HepG2 (cell line): ENCODE measurements around the gene TET2. TPM values are rescaled to one million over a fixed set of nuclear protein-coding genes. Genes with fewer than 3 reads are reported as not detected.

Source experiments
- ATAC-seq: fragments of 200-7000 bp; cut with Tn5 transposase; 3 replicates; pipeline ENCODE4 v1.9.1; 2020; ENCODE audit warnings: mild to moderate bottlenecking, moderate library complexity
- BruUV-seq: library from RNA; stranded (reverse); fragments of 400-500 nt; replicated peaks from 2 replicates; lab custom pipeline; 2021; lab: Mats Ljungman, UMichigan
- CTCF ChIA-PET: fragments of 300-600 bp; formaldehyde crosslinking; extraction: SDS; loops from one replicate; lab custom pipeline; 2021; ENCODE audit warnings: low total read pairs, inconsistent platforms, low intra/inter-chr PET ratio; lab: Yijun Ruan, JAX
- POLR2A ChIA-PET: fragments of 350-600 bp; sonication (Branson Sonifier 250); formaldehyde crosslinking; loops from one replicate; lab custom pipeline; 2020; ENCODE audit warnings: antibody characterized with exemption, inconsistent platforms; lab: Yijun Ruan, JAX
- DNase-seq: peaks from one replicate; pipeline ENCODE4 v3.0.0-alpha.2; 2015; ENCODE audit warnings: low spot score
- FAIRE-seq: peaks from 3 replicates; lab custom pipeline; 2011; peaks lifted over from hg19 to GRCh38; lab: Jason Lieb, UNC
- H2AFZ ChIP-seq: one replicate; pipeline ENCODE4 v1.6.1; 2011; ENCODE audit warnings: low read length, inconsistent platforms
- H3K27ac ChIP-seq: fragments of 300-600 bp; 3 replicates; pipeline ENCODE4 v1.8.0; 2011; ENCODE audit warnings: mixed run types, mild to moderate bottlenecking, mixed read lengths, low read length, inconsistent platforms; ENCODE audit not compliant: insufficient read depth; ENCODE audit errors: extremely low read length
- H3K27me3 ChIP-seq, 2 experiments: fragments of 200-600 bp in 1 of 2; 2 replicates in 1 of 2; 3 replicates in 1 of 2; pipeline versions ENCODE4 v1.6.0 to v1.8.0; 2011; ENCODE audit warnings: low read length in 2 of 2, mild to moderate bottlenecking in 2 of 2, moderate library complexity in 2 of 2, inconsistent platforms in 1 of 2; ENCODE audit not compliant: insufficient read depth in 2 of 2, control insufficient read depth in 1 of 2
- H3K36me3 ChIP-seq, 2 experiments: fragments of 200-600 bp in 1 of 2; replicated peaks in 1 of 2; 2 replicates in 1 of 2; 3 replicates in 1 of 2; pipeline versions ENCODE4 v1.5.1 to v1.8.0; 2011; ENCODE audit warnings: low read length in 2 of 2, inconsistent platforms in 1 of 2; ENCODE audit not compliant: insufficient read depth in 2 of 2, control insufficient read depth in 1 of 2
- H3K4me1 ChIP-seq: 2 replicates; pipeline ENCODE4 v1.5.1; 2012; ENCODE audit warnings: low read length, inconsistent platforms; ENCODE audit not compliant: insufficient read depth
- H3K4me2 ChIP-seq: 2 replicates; pipeline ENCODE4 v1.6.0; 2011; ENCODE audit warnings: low read depth, low read length, inconsistent platforms
- H3K4me3 ChIP-seq, 3 experiments: fragments of 200-600 bp in 1 of 3; sonication (generic), shearing (Covaris generic) in 1 of 3; replicated peaks in 1 of 3; 2 replicates each; pipeline ENCODE4 v1.5.1; 2011 to 2016; ENCODE audit warnings: low read length in 3 of 3, inconsistent platforms in 2 of 3, low read depth in 2 of 3, mild to moderate bottlenecking in 2 of 3, control low read depth in 1 of 3, mixed read lengths in 1 of 3; ENCODE audit not compliant: insufficient read depth in 1 of 3
- H3K79me2 ChIP-seq: one replicate; pipeline ENCODE4 v1.6.1; 2011; ENCODE audit warnings: low read length, inconsistent platforms; ENCODE audit not compliant: insufficient read depth
- H3K9ac ChIP-seq: 2 replicates; pipeline ENCODE4 v1.6.0; 2011; ENCODE audit warnings: mild to moderate bottlenecking, low read depth, low read length, inconsistent platforms; ENCODE audit not compliant: insufficient read depth
- H3K9me3 ChIP-seq: 2 replicates; pipeline ENCODE4 v1.5.1; 2012; ENCODE audit warnings: mild to moderate bottlenecking, low read length
- H4K20me1 ChIP-seq: 2 replicates; pipeline ENCODE4 v1.6.0; 2011; ENCODE audit warnings: inconsistent platforms, mild to moderate bottlenecking, low read length, moderate library complexity; ENCODE audit not compliant: insufficient read depth
- ATF7-NPFF ChIP-seq: sonication (generic); formaldehyde crosslinking; IDR thresholded peaks from 2 replicates; pipeline ENCODE4 v1.8.1; 2023; ENCODE audit warnings: mild to moderate bottlenecking, low read depth, missing genetic modification reagents, moderate library complexity
- CENPX ChIP-seq: sonication (generic); formaldehyde crosslinking; IDR thresholded peaks from 2 replicates; pipeline ENCODE4 v1.9.0; 2021; ENCODE audit warnings: mild to moderate bottlenecking, missing genetic modification reagents, moderate library complexity
- DDIT3 ChIP-seq: sonication (generic); formaldehyde crosslinking; IDR thresholded peaks from 2 replicates; pipeline ENCODE4 v1.4.0; 2020; ENCODE audit warnings: mild to moderate bottlenecking, missing genetic modification reagents
- GTF2F1 ChIP-seq: fragments of 150-350 bp; IDR thresholded peaks from 2 replicates; pipeline ENCODE4 v1.6.1; 2014; ENCODE audit warnings: low read length
- KDM6A ChIP-seq: IDR thresholded peaks from 2 replicates; pipeline ENCODE4 v1.6.1; 2016; ENCODE audit warnings: low read depth
- MTERF4 ChIP-seq: sonication (generic); formaldehyde crosslinking; IDR thresholded peaks from 2 replicates; pipeline ENCODE4 v1.8.0; 2023; ENCODE audit warnings: mild to moderate bottlenecking, missing genetic modification reagents
- MXI1 ChIP-seq: IDR thresholded peaks from 3 replicates; pipeline ENCODE4 v1.6.1; 2012; ENCODE audit warnings: low read depth, low read length, inconsistent platforms, borderline replicate concordance
- NFKB2 ChIP-seq: sonication (generic); formaldehyde crosslinking; IDR thresholded peaks from 2 replicates; pipeline ENCODE4 v1.4.0; 2020; ENCODE audit warnings: missing genetic modification reagents, borderline replicate concordance
- NR1H2 ChIP-seq: sonication (generic); formaldehyde crosslinking; IDR thresholded peaks from 2 replicates; pipeline ENCODE4 v1.8.1; 2022; ENCODE audit warnings: low read depth, missing genetic modification reagents, borderline replicate concordance
- POLR2A ChIP-seq, 2 experiments: IDR thresholded peaks; 2 replicates each; pipeline ENCODE4 v1.6.1; 2011; ENCODE audit warnings: low read depth in 2 of 2, low read length in 2 of 2, mild to moderate bottlenecking in 1 of 2, moderate library complexity in 1 of 2; ENCODE audit not compliant: insufficient read depth in 1 of 2
- RBM22 ChIP-seq: fragments of 200-400 bp; formaldehyde crosslinking; optimal IDR thresholded peaks from 2 replicates; pipeline ENCODE3; 2017; ENCODE audit warnings: mild to moderate bottlenecking, low read length, moderate library complexity
- RXRA ChIP-seq: sonication (generic); formaldehyde crosslinking; IDR thresholded peaks from 2 replicates; pipeline ENCODE4 v1.5.1; 2020; ENCODE audit warnings: missing genetic modification reagents
- TEAD3 ChIP-seq: optimal IDR thresholded peaks from 2 replicates; pipeline ENCODE3; 2016; ENCODE audit warnings: borderline replicate concordance
- ZNF251 ChIP-seq: sonication (generic); formaldehyde crosslinking; IDR thresholded peaks from 2 replicates; pipeline ENCODE4 v1.9.0; 2021; ENCODE audit warnings: mild to moderate bottlenecking, missing genetic modification reagents
- ZNF574 ChIP-seq: sonication (generic); formaldehyde crosslinking; IDR thresholded peaks from 2 replicates; pipeline ENCODE4 v1.4.0; 2020; ENCODE audit warnings: missing genetic modification reagents
- WGBS: methylation state at CpG from one replicate; pipeline ENCODE4 v1.1.6; 2017; ENCODE audit warnings: low lambda C conversion rate; 5-methylcytosine and 5-hydroxymethylcytosine counted together
- in situ Hi-C: cut with HindIII; loops from 2 replicates; pipeline ENCODE4 v1.10.0; 2017; ENCODE audit warnings: low pct_unique_long_range_greater_than_20kb; ENCODE audit not compliant: extremely low pct_ligation_motif_present
- intact Hi-C: fragments of 100-400 bp; cut with micrococcal nuclease; formaldehyde crosslinking; loops from one replicate; pipeline ENCODE4 v1.10.0; 2022; ENCODE audit not compliant: unreplicated experiment
- polyA plus RNA-seq, 8 experiments: library from polyadenylated mRNA; depleted of rRNA in 3 of 8; stranded (reverse) in 7 of 8; unstranded in 1 of 8; fragments of >200 nt; fragmentation: Illumina TruSeq in 4 of 8; extraction: Trizol in 4 of 8; gene quantifications; 2 replicates each; pipeline versions ENCODE4 v1.2.1 to v1.2.3, GENCODE V29; 2011 to 2016; ENCODE audit warnings: low read depth in 4 of 8, missing spikeins in 1 of 8, mixed read lengths in 1 of 8; ENCODE audit not compliant: insufficient read depth in 1 of 8
- total RNA-seq, 5 experiments: library from RNA; depleted of rRNA; stranded (reverse); fragments of >200 nt; fragmentation: Illumina TruSeq; extraction: Trizol; gene quantifications; 2 replicates each; pipeline ENCODE4 v1.2.3, GENCODE V29; 2016; ENCODE audit warnings: low read depth in 1 of 5
- TF ChIP-seq, protein P1 (sequence below): sonication (generic); formaldehyde crosslinking; IDR thresholded peaks from 2 replicates; pipeline ENCODE4 v1.5.1; 2020; ENCODE audit warnings: missing genetic modification reagents, mild to moderate bottlenecking, borderline replicate concordance
- TF ChIP-seq, protein P2 (sequence below): sonication (generic); formaldehyde crosslinking; conservative IDR thresholded peaks from 2 replicates; pipeline ENCODE4 v1.4.0; 2020; ENCODE audit warnings: missing genetic modification reagents

Gene TET2
- total and polyA plus RNA-seq, 2 of the 13 experiments (the other 11 are each of a cell fraction or from before 2014, with no cell fraction given): 4.7 to 4.8 TPM

- in situ Hi-C loops: no loop called here
- TF ChIP-seq GTF2F1 (no peak), CENPX (CRISPR knock-in tag) (no peak), NFKB2 (CRISPR knock-in tag) (no peak), RBM22 (no peak), RXRA (no peak), ZNF574 (no peak), TEAD3 (CRISPR knock-in tag) (no peak), MTERF4 (no peak), ZNF251 (CRISPR knock-in tag) (no peak), ATF7-NPFF (CRISPR knock-in tag) (no peak), NR1H2 (CRISPR knock-in tag) (no peak), MXI1 (no peak), POLR2A (IDR thresholded peaks at IDR 0.05; ENCODE audit: insufficient read depth in 1 of 2, low read depth in 2 of 2, low read length in 2 of 2) (no peak), DDIT3 (CRISPR knock-in tag) (no peak), KDM6A (no peak)
- TF ChIP-seq, protein P1, sequence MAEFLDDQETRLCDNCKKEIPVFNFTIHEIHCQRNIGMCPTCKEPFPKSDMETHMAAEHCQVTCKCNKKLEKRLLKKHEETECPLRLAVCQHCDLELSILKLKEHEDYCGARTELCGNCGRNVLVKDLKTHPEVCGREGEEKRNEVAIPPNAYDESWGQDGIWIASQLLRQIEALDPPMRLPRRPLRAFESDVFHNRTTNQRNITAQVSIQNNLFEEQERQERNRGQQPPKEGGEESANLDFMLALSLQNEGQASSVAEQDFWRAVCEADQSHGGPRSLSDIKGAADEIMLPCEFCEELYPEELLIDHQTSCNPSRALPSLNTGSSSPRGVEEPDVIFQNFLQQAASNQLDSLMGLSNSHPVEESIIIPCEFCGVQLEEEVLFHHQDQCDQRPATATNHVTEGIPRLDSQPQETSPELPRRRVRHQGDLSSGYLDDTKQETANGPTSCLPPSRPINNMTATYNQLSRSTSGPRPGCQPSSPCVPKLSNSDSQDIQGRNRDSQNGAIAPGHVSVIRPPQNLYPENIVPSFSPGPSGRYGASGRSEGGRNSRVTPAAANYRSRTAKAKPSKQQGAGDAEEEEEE (CRISPR knock-in tag): no peak
- TF ChIP-seq, protein P2, sequence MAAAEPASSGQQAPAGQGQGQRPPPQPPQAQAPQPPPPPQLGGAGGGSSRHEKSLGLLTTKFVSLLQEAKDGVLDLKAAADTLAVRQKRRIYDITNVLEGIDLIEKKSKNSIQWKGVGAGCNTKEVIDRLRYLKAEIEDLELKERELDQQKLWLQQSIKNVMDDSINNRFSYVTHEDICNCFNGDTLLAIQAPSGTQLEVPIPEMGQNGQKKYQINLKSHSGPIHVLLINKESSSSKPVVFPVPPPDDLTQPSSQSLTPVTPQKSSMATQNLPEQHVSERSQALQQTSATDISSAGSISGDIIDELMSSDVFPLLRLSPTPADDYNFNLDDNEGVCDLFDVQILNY (CRISPR knock-in tag): no peak
- WGBS: 67% methylated on average over 1 of the region's 1 CpG
- Histone ChIP-seq H3K36me3 (no peaks in the 10 kb centered on the region), H4K20me1 (peaks cover 4% of the 10 kb centered on the region; the same call in 1 of the 2 replicates), H3K4me3 (peak overlapping the region; percentile 75 to 89 (median 82)), H3K27ac (no peak overlapping the region), H3K9ac (peak overlapping the region; percentile 59; the same call in 1 of the 2 replicates), H3K4me2 (peak overlapping the region; percentile 94), H3K4me1 (peaks cover 44% of the 10 kb centered on the region), H3K27me3 (no peaks in the 10 kb centered on the region; a peak in 2 of 5 replicates), H3K9me3 (no peaks in the 10 kb centered on the region), H2AFZ (no peak overlapping the region), H3K79me2 (peaks cover 37% of the 10 kb centered on the region)
- FAIRE-seq (no peak), DNase-seq (no peak), ATAC-seq (no peak)
- ChIA-PET POLR2A (interaction anchor here (2.4 kb wide), 1 partner anchor 325 kb away, joined by 14 read pairs; the partner anchor contains the start of gene PPA2), CTCF (no interaction called here)
- no TSS peak for BruUV-seq
- intact Hi-C loops: loop anchor here (5.0 kb wide), 2 partner anchors 109 to 199 kb away; no protein-coding TSS in a partner anchor
These were observed 1.7 kb downstream of the TET2 start for GRCh38 chr4:105148356-105148755.
